ENCODE measurements around the gene SSU72.
A peak's percentile ranks its signal among the peaks of the same experiment; 100 is the strongest.

The SSU72 gene

DNA sequence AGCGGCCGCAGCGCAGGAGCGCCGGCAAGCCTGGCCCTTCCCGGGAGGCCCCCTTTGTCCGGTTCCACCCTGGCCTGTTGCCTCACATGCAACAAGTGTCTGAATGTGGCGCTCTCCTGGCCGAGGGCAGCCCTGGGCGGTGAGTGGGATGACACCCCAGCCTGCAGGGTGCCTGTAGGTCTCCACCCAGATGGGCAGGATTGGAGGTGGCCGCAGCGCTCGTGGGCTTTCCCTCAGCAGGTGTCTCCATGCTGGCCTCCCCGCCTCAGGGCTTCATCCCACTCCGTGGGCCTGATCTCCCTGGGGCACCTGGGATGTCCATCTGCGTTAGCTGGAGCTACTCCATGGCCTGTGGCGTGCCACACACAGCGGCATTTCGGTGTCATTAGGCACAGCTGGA lies 42.2 kb upstream of the SSU72 start:
- no peak for TF ChIP-seq CTCF (conservative IDR thresholded peaks at IDR 0.05; ENCODE audit: low read depth)
- POLR2A ChIA-PET (ENCODE audit: low non-redundant PET): interaction anchor here (0.7 kb wide), 1 partner anchor 41 kb away, joined by 3 read pairs; no protein-coding TSS in a partner anchor
- H3K27ac ChIP-seq: peak overlapping the region; percentile 99
- CTCF ChIA-PET: no interaction called here
- no peak for DNase-seq (ENCODE audit: low spot score)

GRCh38 chr1:1616045-1616790 lies 41.6 kb upstream of the SSU72 start:
- H3K27ac ChIP-seq: peak overlapping the region; percentile 99
- POLR2A ChIA-PET (ENCODE audit: low non-redundant PET): interaction anchor here (0.7 kb wide), 2 partner anchors 16 to 42 kb away, joined by 3 read pairs; no protein-coding TSS in a partner anchor
- TF ChIP-seq CTCF (conservative IDR thresholded peaks at IDR 0.05; ENCODE audit: low read depth): no peak
- DNase-seq (ENCODE audit: low spot score): no peak
- CTCF ChIA-PET: no interaction called here

DNA sequence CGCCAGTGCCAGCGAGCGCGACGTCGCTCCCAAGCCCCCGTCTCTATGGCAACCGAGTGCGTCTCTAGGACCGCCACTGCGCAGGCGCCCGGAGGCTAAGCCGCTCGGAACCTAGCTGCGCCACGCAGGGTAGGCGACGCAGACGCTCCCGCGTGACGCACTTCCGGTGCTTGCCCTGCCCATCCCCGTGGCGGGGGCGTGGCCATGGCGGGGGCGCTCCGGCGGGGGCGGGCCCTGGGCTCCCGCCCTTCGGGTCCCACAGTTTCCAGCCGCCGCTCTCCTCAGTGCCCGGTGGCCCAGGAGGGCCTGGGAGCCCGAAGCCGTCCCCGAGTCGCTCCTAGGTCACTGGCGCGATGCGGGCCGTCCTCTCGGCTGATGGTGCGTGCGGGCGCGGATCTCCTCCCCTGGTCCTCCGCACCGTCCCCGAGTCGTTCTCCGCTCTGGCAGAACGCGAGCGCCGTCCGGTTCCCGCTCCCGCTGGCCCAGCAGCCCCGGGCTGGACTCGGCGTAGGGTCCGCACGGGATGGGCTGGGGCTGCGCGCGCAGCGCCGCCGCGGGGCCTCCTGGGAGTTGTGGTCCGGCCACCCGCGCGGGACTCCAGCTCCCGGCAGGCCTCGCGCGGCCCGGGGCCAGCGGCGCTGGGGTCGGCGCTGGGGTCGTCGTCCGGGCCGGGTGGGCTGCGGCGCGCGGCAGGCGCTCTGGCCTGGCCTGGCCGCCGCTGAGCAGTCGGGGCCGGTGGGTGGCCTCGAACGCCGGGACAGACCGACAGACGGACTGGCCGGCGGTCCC lies 40.8 kb upstream of the SSU72 start, which contains the start of gene MIB2:
Gene MIB2 (plus strand): TSS at position 245 of the 789 bp plus-strand sequence. CDS start 7,953 bp downstream, outside the sequence.
- no peak for TF ChIP-seq CTCF (conservative IDR thresholded peaks at IDR 0.05; ENCODE audit: low read depth)
- H3K27ac ChIP-seq: peak within 1 kb of the TSS; percentile 99
- ChIA-PET CTCF (no interaction called here), POLR2A (ENCODE audit: low non-redundant PET) (interaction anchor here (0.5 to 1.0 kb wide), 3 partner anchors 13 to 28 kb away, joined by 3 to 8 read pairs (median 3); no protein-coding TSS in a partner anchor)
- DNase-seq (ENCODE audit: low spot score): peak; percentile 98

- no peak for TF ChIP-seq CTCF (conservative IDR thresholded peaks at IDR 0.05; ENCODE audit: low read depth)
- H3K27ac ChIP-seq: peak overlapping the region; percentile 99
- no peak for DNase-seq (ENCODE audit: low spot score)
- POLR2A ChIA-PET (ENCODE audit: low non-redundant PET): interaction anchor here (1.0 kb wide), 1 partner anchor 12 kb away, joined by 3 read pairs; no protein-coding TSS in a partner anchor
- CTCF ChIA-PET: no interaction called here
These were observed 40.2 kb upstream of the SSU72 start for GRCh38 chr1:1614954-1615255.

GRCh38 chr1:1614204-1614953 lies 39.7 kb upstream of the SSU72 start:
- peak overlapping the region; percentile 99 for H3K27ac ChIP-seq
- no peak for TF ChIP-seq CTCF (conservative IDR thresholded peaks at IDR 0.05; ENCODE audit: low read depth)
- CTCF ChIA-PET: interaction anchor here (0.6 to 0.9 kb wide), 2 partner anchors 13 to 55 kb away, joined by 3 read pairs; no protein-coding TSS in a partner anchor
- POLR2A ChIA-PET (ENCODE audit: low non-redundant PET): interaction anchor here (1.0 kb wide), 1 partner anchor 12 kb away, joined by 3 read pairs; no protein-coding TSS in a partner anchor
- no peak for DNase-seq (ENCODE audit: low spot score)
